HepG2 (cell line): ENCODE data around the gene TMEM253. TPM values are rescaled to one million over a fixed set of nuclear protein-coding genes. Genes with fewer than 3 reads are reported as not detected.

ENCODE experiments used
- ARID4A ChIP-seq: sonication (generic); formaldehyde crosslinking; IDR thresholded peaks from 2 replicates; pipeline ENCODE4 v1.5.0; 2020; ENCODE audit warnings: mild to moderate bottlenecking, missing genetic modification reagents, borderline replicate concordance
- FLYWCH1 ChIP-seq: sonication (generic); formaldehyde crosslinking; IDR thresholded peaks from 2 replicates; pipeline ENCODE4 v1.8.1; 2023; ENCODE audit warnings: mild to moderate bottlenecking, missing genetic modification reagents
- LBX2 ChIP-seq: sonication (generic); formaldehyde crosslinking; IDR thresholded peaks from 2 replicates; pipeline ENCODE4 v1.5.0; 2020; ENCODE audit warnings: missing genetic modification reagents, mild to moderate bottlenecking, borderline replicate concordance
- NRL ChIP-seq: sonication (generic); formaldehyde crosslinking; IDR thresholded peaks from 2 replicates; pipeline ENCODE4 v1.5.0; 2020; ENCODE audit warnings: missing genetic modification reagents, mild to moderate bottlenecking, moderate library complexity, borderline replicate concordance
- POLR2A ChIP-seq, 2 experiments: IDR thresholded peaks; 2 replicates each; pipeline ENCODE4 v1.6.1; 2011; ENCODE audit warnings: low read depth in 2 of 2, low read length in 2 of 2, mild to moderate bottlenecking in 1 of 2, moderate library complexity in 1 of 2; ENCODE audit not compliant: insufficient read depth in 1 of 2
- STAG1 ChIP-seq: sonication (generic); formaldehyde crosslinking; IDR thresholded peaks from 2 replicates; pipeline ENCODE4 v1.4.0; 2020; ENCODE audit warnings: missing genetic modification reagents
- TCF12 ChIP-seq, 2 experiments: fragments of 450-650 bp in 1 of 2; sonication (generic) in 1 of 2; formaldehyde crosslinking in 1 of 2; IDR thresholded peaks; 2 replicates each; pipeline versions ENCODE4 v1.6.1 to v1.8.0; 2017 to 2022; ENCODE audit warnings: antibody characterized with exemption in 1 of 2, mild to moderate bottlenecking in 1 of 2, missing genetic modification reagents in 1 of 2, moderate library complexity in 1 of 2
- THYN1 ChIP-seq: sonication (generic); formaldehyde crosslinking; IDR thresholded peaks from 2 replicates; pipeline ENCODE4 v1.8.1; 2023; ENCODE audit warnings: low read depth, mild to moderate bottlenecking, moderate library complexity, missing genetic modification reagents, borderline replicate concordance
- UBTF ChIP-seq: sonication (generic); formaldehyde crosslinking; IDR thresholded peaks from 2 replicates; pipeline ENCODE4 v1.4.0; 2020; ENCODE audit warnings: mild to moderate bottlenecking, missing genetic modification reagents
- ZBTB3 ChIP-seq: sonication (generic); formaldehyde crosslinking; IDR thresholded peaks from 2 replicates; pipeline ENCODE4 v1.4.0; 2020; ENCODE audit warnings: low read depth, mild to moderate bottlenecking, moderate library complexity, missing genetic modification reagents, borderline replicate concordance
- ZNF230 ChIP-seq: sonication (generic); formaldehyde crosslinking; IDR thresholded peaks from 2 replicates; pipeline ENCODE4 v1.4.0; 2020; ENCODE audit warnings: mild to moderate bottlenecking, missing genetic modification reagents
- ZNF512B ChIP-seq: sonication (generic); formaldehyde crosslinking; IDR thresholded peaks from 2 replicates; pipeline ENCODE4 v1.5.1; 2020; ENCODE audit warnings: missing genetic modification reagents, mild to moderate bottlenecking, borderline replicate concordance
- ZNF598 ChIP-seq: sonication (generic); formaldehyde crosslinking; IDR thresholded peaks from 2 replicates; pipeline ENCODE4 v1.5.1; 2020; ENCODE audit warnings: mild to moderate bottlenecking, missing genetic modification reagents, borderline replicate concordance
- ZNF784 ChIP-seq: sonication (generic); formaldehyde crosslinking; IDR thresholded peaks from 2 replicates; pipeline ENCODE4 v1.5.1; 2020; ENCODE audit warnings: missing genetic modification reagents, mild to moderate bottlenecking, borderline replicate concordance
- ZSCAN29 ChIP-seq: sonication (generic); formaldehyde crosslinking; conservative IDR thresholded peaks from 2 replicates; pipeline ENCODE4 v1.4.0; 2020; ENCODE audit warnings: mild to moderate bottlenecking, missing genetic modification reagents
- polyA plus RNA-seq, 8 experiments: library from polyadenylated mRNA; depleted of rRNA in 3 of 8; stranded (reverse) in 7 of 8; unstranded in 1 of 8; fragments of >200 nt; fragmentation: Illumina TruSeq in 4 of 8; extraction: Trizol in 4 of 8; gene quantifications; 2 replicates each; pipeline versions ENCODE4 v1.2.1 to v1.2.3, GENCODE V29; 2011 to 2016; ENCODE audit warnings: low read depth in 4 of 8, missing spikeins in 1 of 8, mixed read lengths in 1 of 8; ENCODE audit not compliant: insufficient read depth in 1 of 8
- total RNA-seq, 5 experiments: library from RNA; depleted of rRNA; stranded (reverse); fragments of >200 nt; fragmentation: Illumina TruSeq; extraction: Trizol; gene quantifications; 2 replicates each; pipeline ENCODE4 v1.2.3, GENCODE V29; 2016; ENCODE audit warnings: low read depth in 1 of 5

The TMEM253 gene
- total and polyA plus RNA-seq, 2 of the 13 experiments (the other 11 are each of a cell fraction or from before 2014, with no cell fraction given) = 0.29 to 0.45 TPM

GRCh38 chr14:21106498-21107282 lies 5.8 kb downstream of the TMEM253 start (continued):
- TF ChIP-seq NRL (CRISPR knock-in tag) (peak; percentile 80; the same call in 1 of the 2 replicates), FLYWCH1 (no peak), STAG1 (CRISPR knock-in tag) (peak; percentile 91), ZNF784 (no peak), ZBTB3 (CRISPR knock-in tag) (peak; percentile 47; the same call in 1 of the 2 replicates), THYN1 (no peak), ZNF598 (peak; percentile 48; the same call in 1 of the 2 replicates), POLR2A (IDR thresholded peaks at IDR 0.05; ENCODE audit: insufficient read depth in 1 of 2, low read depth in 2 of 2, low read length in 2 of 2) (peak in 1 of 2 experiments; percentile 41; a peak in 1 of 4 replicates), LBX2 (0 out of 2 replicates have a peak, but pooled peaks have one; percentile 19), ZNF512B (CRISPR knock-in tag) (peak; percentile 41; the same call in 1 of the 2 replicates), ZSCAN29 (CRISPR knock-in tag) (peak; percentile 72; the same call in 1 of the 2 replicates), UBTF (peak; percentile 55; the same call in 1 of the 2 replicates), ZNF230 (CRISPR knock-in tag) (0 out of 2 replicates have a peak, but pooled peaks have one; percentile 66), ARID4A (peak; percentile 63), TCF12 (IDR thresholded peaks at IDR 0.05) (no peak), TCF12 (CRISPR knock-in tag; IDR thresholded peaks at IDR 0.05) (no peak)
